HS-5 (cell line): ENCODE results near the gene CNTN3.

ENCODE experiments used
- DNase-seq: peaks from one replicate; pipeline ENCODE4 v3.0.0-alpha.2; 2012; ENCODE audit warnings: low read depth

Gene CNTN3

GRCh38 chr3:74614107-74614967 lies at the start of gene CNTN3:
Gene CNTN3, minus strand, starts transcription at chr3:74614659. Its CDS starts 93,547 bp downstream, at chr3:74521112.
- DNase-seq = no peak

DNA sequence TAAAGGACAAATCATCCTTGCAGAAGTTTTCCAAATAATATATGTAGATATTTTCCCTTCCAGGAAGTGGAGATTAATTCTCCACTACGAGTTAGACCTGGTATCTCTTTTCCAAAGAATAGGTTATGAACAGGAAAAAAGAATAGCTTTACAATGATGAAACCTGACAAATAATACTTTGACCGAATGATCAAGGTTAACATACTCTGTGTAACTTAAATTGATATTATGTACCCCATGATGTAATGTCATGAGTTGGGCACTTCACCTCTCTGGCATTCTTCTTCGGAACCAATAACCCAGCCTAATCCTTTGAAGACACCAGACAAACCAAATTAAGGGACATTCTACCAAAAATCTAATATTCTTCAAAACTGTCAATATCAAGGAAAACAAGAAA lies 48.7 kb upstream of the CNTN3 start:
- no peak for DNase-seq

DNA sequence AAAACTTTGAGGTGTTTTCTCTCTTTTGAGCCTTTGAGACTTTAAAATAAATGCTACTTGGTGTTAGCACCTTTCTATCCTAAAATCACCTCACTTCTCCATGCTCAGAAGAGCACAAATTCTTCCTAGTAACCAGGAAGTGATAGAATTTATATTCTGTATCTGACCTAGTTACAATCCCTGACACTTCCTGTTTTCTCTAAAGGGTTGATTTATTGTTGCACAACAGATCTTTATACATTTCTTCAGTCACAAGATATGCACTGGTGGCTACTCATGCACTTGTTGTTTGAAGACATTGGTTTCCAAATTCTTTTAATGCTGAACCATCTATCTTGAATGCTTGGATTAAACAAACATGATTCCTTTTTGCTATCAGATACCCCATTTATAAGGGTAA lies 47.2 kb upstream of the CNTN3 start:
- DNase-seq = no peak

GRCh38 chr3:74651885-74652284 lies 37.4 kb upstream of the CNTN3 start:
- DNase-seq = no peak

- no peak for DNase-seq
Measured at GRCh38 chr3:74651292-74651691, 36.8 kb upstream of the CNTN3 start.

DNA sequence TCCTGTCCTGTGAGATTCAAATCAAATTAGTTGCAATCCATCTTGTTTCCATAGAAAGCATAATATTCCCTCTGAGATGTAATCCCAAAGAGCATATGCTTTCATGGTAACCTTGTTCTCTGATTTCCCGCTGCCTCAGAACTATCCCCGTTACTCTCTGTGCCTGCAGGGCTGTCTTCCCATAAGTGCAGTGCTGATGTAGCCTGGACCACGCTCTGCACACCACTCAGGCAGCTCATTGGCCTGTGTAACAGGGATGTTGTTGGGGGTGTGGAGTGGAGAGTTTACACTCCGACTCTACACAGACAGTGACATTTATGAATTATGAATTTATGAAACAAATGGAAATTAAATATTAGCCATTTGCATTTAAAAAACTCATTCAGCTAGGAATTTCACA lies 33.6 kb upstream of the CNTN3 start:
- no peak for DNase-seq

DNA sequence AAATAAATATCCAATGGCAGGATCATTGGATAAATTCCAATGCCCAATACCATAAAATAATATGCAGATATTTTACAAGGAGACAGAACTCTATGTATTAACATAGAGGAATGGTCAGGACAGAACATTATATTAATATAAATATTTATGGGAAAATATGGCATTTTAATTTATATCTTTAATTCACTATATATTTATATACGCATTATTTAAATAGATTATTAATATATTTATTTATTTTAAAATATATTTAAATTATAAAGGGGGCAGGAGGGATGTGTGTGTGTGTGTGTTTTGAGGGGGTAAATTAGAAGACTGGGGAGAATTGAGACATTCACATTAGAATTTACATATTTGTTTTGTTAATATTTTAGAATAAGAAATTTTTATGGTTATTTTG lies 31.6 kb upstream of the CNTN3 start:
- DNase-seq = no peak

GRCh38 chr3:74643636-74644035 lies 29.2 kb upstream of the CNTN3 start:
- no peak for DNase-seq

GRCh38 chr3:74642876-74643275 lies 28.4 kb upstream of the CNTN3 start:
- no peak for DNase-seq

GRCh38 chr3:74640211-74640610 lies 25.8 kb upstream of the CNTN3 start:
- DNase-seq = no peak

DNA sequence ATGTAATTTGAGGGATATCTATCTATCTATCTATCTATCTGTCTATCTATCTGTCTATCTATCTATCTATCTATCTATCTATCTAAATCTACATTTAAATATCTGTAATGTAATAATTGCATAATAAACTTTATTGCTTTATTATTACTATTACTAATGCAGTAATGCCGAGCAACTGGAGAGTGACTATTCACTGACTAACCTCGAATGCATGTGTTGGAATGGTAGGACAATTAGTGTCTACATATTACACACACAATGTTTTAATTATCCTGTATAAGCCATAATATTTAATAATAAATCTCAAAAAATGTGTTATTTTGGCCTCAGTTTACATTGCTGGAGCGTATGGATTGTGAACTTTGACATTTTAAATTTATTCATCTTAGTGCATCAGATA lies 25.2 kb upstream of the CNTN3 start:
- no peak for DNase-seq

GRCh38 chr3:74636981-74637380 lies 22.5 kb upstream of the CNTN3 start:
- DNase-seq = no peak

DNA sequence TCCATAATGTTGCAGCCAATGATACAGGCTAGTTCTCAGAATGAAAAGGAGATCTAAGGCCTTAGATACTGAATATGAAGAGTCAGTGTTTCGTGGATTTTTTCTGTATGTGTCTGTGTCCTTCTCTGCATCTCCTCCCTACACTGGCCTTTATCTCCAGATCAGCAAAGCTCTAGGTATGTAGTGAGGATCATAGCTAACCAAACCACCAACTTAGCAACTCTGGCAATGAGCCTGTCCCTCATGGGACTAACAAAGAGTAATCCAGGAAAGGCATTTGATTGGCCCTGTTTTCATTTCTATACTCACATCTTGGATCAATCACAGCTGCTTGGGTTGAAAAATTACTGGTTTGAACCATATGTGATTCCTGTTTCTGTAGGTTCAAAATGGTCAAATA lies 18.6 kb upstream of the CNTN3 start:
- DNase-seq = no peak

- no peak for DNase-seq
Measured at GRCh38 chr3:74631351-74632140, 17.1 kb upstream of the CNTN3 start.

GRCh38 chr3:74630602-74631001 lies 16.1 kb upstream of the CNTN3 start:
- DNase-seq = no peak

- no peak for DNase-seq
Measured at GRCh38 chr3:74626011-74626410, 11.6 kb upstream of the CNTN3 start.

- peak; percentile 78 for DNase-seq
Measured at GRCh38 chr3:74624301-74624700, 9.8 kb upstream of the CNTN3 start.

- no peak for DNase-seq
Measured at GRCh38 chr3:74623261-74623836, 8.9 kb upstream of the CNTN3 start.

GRCh38 chr3:74621581-74621980 lies 7.1 kb upstream of the CNTN3 start:
- no peak for DNase-seq

DNA sequence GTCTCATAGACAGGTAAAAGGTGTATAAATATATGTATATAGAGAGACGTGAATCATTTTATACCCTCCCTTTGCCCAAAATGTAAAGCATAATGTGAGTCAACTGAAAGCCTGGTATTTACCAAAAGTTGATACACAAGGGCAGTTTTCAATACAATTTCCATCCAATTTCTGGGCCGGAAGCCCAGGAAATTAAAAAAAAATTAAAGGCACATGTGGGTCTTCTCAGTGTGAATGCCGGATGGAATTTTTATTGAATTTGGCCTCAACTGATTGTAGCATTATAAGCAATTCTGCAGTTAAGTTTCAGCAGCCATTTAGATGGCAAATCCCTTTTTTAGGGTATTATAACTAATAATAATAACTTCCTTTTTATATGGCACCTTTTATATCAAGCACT lies 3.3 kb upstream of the CNTN3 start:
- no peak for DNase-seq

- DNase-seq = no peak
Measured at GRCh38 chr3:74613521-74614106, 845 bp downstream of the CNTN3 start.

GRCh38 chr3:74613060-74613459 lies 1.4 kb downstream of the CNTN3 start:
- no peak for DNase-seq

DNA sequence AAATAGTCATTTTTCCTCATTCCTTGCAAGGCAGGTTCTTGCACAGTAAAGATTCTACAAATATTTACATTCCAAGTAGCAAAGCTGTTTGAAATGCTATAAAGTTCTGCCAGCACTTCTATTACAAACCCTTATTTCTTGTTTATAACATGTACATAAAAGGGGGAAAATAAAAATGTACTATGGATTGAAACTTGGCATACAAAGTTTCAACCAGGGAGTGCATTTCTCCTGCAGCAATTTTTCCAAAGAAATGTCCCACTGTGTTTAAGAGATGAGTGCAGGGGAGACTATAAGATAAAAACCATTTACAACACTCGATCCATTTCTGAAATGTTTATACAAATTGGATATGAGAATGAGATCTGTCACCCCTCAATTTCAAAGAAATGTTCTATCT lies 3.3 kb downstream of the CNTN3 start:
- no peak for DNase-seq
